Activated CD8-positive, alpha-beta T cell treated with anti-CD3 and anti-CD28 coated beads, Interleukin-2, amount 10 ng/mL, durations not matched to agents 7 days and 5 days (primary cell): ENCODE measurements around the gene MAD1L1. TPM values are rescaled to one million over a fixed set of nuclear protein-coding genes. Genes with fewer than 3 reads are reported as not detected.

Source experiments
- ATAC-seq: fragments of 150-1000 bp; cut with Tn5 transposase; one replicate; pipeline ENCODE4 v1.10.0; 2021; ENCODE audit warnings: moderate library complexity
- CTCF ChIA-PET: fragments of 350-600 bp; sonication (Branson Sonifier 250); formaldehyde crosslinking; loops from one replicate; lab custom pipeline; 2021; ENCODE audit warnings: antibody characterized with exemption; lab: Charles Lee
- POLR2A ChIA-PET: fragments of 350-600 bp; sonication (Branson Sonifier 250); formaldehyde crosslinking; loops from one replicate; lab custom pipeline; 2021; ENCODE audit warnings: antibody characterized with exemption; lab: Charles Lee
- DNase-seq: peaks from one replicate; pipeline ENCODE4 v3.0.0-alpha.2; 2020
- H3K27ac Mint-ChIP-seq: one replicate; pipeline ENCODE4 v1.8.0; 2021; ENCODE audit warnings: mild to moderate bottlenecking, mixed read lengths
- H3K27me3 Mint-ChIP-seq: one replicate; pipeline ENCODE4 v1.8.0; 2021; ENCODE audit warnings: low read depth, mixed read lengths
- H3K36me3 Mint-ChIP-seq: one replicate; pipeline ENCODE4 v1.8.0; 2021; ENCODE audit warnings: low read depth, mixed read lengths
- H3K4me1 Mint-ChIP-seq: one replicate; pipeline ENCODE4 v1.8.0; 2021; ENCODE audit warnings: low read depth, mixed read lengths
- H3K4me3 Mint-ChIP-seq: one replicate; pipeline ENCODE4 v1.8.0; 2021; ENCODE audit warnings: mild to moderate bottlenecking, mixed read lengths
- H3K9me3 Mint-ChIP-seq: one replicate; pipeline ENCODE4 v1.8.0; 2022; ENCODE audit warnings: mixed read lengths; ENCODE audit not compliant: insufficient read depth
- total RNA-seq, 2 experiments: library from RNA; stranded (reverse); gene quantifications; one replicate each; pipeline ENCODE4 v1.2.3, GENCODE V29; 2021

MAD1L1 gene
- total RNA-seq, 2 experiments from 2014 or later = 79.8 to 82.7 TPM

GRCh38 chr7:2233926-2234325, 1.2 kb upstream of the MAD1L1 start:
- no peaks in the 10 kb centered on the region for H3K27me3 Mint-ChIP-seq
- ChIA-PET CTCF (no interaction called here), POLR2A (no interaction called here)
- H3K9me3 Mint-ChIP-seq = no peaks in the 10 kb centered on the region
- DNase-seq (no peak), ATAC-seq (no peak)
- peak overlapping the region; percentile 60 for H3K27ac Mint-ChIP-seq
- peaks cover 37% of the 10 kb centered on the region for H3K4me1 Mint-ChIP-seq
- peaks cover 45% of the 10 kb centered on the region for H3K36me3 Mint-ChIP-seq
- peak overlapping the region; percentile 67 for H3K4me3 Mint-ChIP-seq

- ATAC-seq = peak; percentile 62
- Mint-ChIP-seq H3K9me3 (no peaks in the 10 kb centered on the region), H3K4me3 (peak overlapping the region; percentile 89), H3K27me3 (no peaks in the 10 kb centered on the region), H3K4me1 (peaks cover 37% of the 10 kb centered on the region), H3K27ac (peak overlapping the region; percentile 77), H3K36me3 (peaks cover 38% of the 10 kb centered on the region)
- POLR2A ChIA-PET = interaction anchor here (0.6 to 2.9 kb wide), 4 partner anchors 10 to 662 kb away, joined by 3 to 15 read pairs (median 3); partner anchors contain the start of genes EIF3B, MRM2 and NUDT1
- CTCF ChIA-PET = interaction anchor here (0.8 to 1.9 kb wide), 3 partner anchors 9 to 171 kb away, joined by 3 to 11 read pairs (median 4); partner anchors contain the start of genes MRM2 and NUDT1
- peak; percentile 40 for DNase-seq
These were observed 566 bp downstream of the MAD1L1 start for GRCh38 chr7:2231992-2232765.

GRCh38 chr7:2230882-2231281, 1.9 kb downstream of the MAD1L1 start:
- no peak overlapping the region for H3K27ac Mint-ChIP-seq
- ChIA-PET CTCF (no interaction called here), POLR2A (interaction anchor here (2.9 kb wide), 1 partner anchor 11 kb away, joined by 15 read pairs; the partner anchor contains the start of genes MRM2 and NUDT1)
- DNase-seq = no peak
- H3K36me3 Mint-ChIP-seq = peaks cover 34% of the 10 kb centered on the region
- no peak for ATAC-seq
- H3K9me3 Mint-ChIP-seq = no peaks in the 10 kb centered on the region
- H3K4me3 Mint-ChIP-seq = no peak overlapping the region
- H3K4me1 Mint-ChIP-seq = peaks cover 34% of the 10 kb centered on the region
- H3K27me3 Mint-ChIP-seq = no peaks in the 10 kb centered on the region

- ATAC-seq (no peak), DNase-seq (no peak)
- Mint-ChIP-seq H3K9me3 (no peaks in the 10 kb centered on the region), H3K27me3 (no peaks in the 10 kb centered on the region), H3K4me3 (no peak overlapping the region), H3K4me1 (peaks cover 32% of the 10 kb centered on the region), H3K36me3 (peaks cover 34% of the 10 kb centered on the region), H3K27ac (no peak overlapping the region)
- POLR2A ChIA-PET = no interaction called here
- CTCF ChIA-PET = no interaction called here
These were observed 2.5 kb downstream of the MAD1L1 start for GRCh38 chr7:2230226-2230625.

GRCh38 chr7:2229467-2229866, 3.3 kb downstream of the MAD1L1 start:
- H3K27ac Mint-ChIP-seq = no peak overlapping the region
- no peaks in the 10 kb centered on the region for H3K9me3 Mint-ChIP-seq
- POLR2A ChIA-PET = no interaction called here
- CTCF ChIA-PET = no interaction called here
- ATAC-seq (no peak), DNase-seq (no peak)
- H3K27me3 Mint-ChIP-seq = no peaks in the 10 kb centered on the region
- peaks cover 28% of the 10 kb centered on the region for H3K4me1 Mint-ChIP-seq
- H3K36me3 Mint-ChIP-seq = peaks cover 29% of the 10 kb centered on the region
- H3K4me3 Mint-ChIP-seq = no peak overlapping the region

GRCh38 chr7:2228921-2229320, 3.8 kb downstream of the MAD1L1 start:
- Mint-ChIP-seq H3K9me3 (no peaks in the 10 kb centered on the region), H3K27me3 (no peaks in the 10 kb centered on the region), H3K36me3 (peaks cover 25% of the 10 kb centered on the region), H3K4me1 (peaks cover 27% of the 10 kb centered on the region), H3K4me3 (no peak overlapping the region), H3K27ac (no peak overlapping the region)
- DNase-seq = no peak
- ChIA-PET CTCF (no interaction called here), POLR2A (no interaction called here)
- ATAC-seq = no peak

GRCh38 chr7:2227699-2228098, 5.0 kb downstream of the MAD1L1 start:
- ATAC-seq (no peak), DNase-seq (no peak)
- H3K4me3 Mint-ChIP-seq = no peak overlapping the region
- H3K4me1 Mint-ChIP-seq = peaks cover 19% of the 10 kb centered on the region
- no peak overlapping the region for H3K27ac Mint-ChIP-seq
- H3K9me3 Mint-ChIP-seq = no peaks in the 10 kb centered on the region
- CTCF ChIA-PET = no interaction called here
- POLR2A ChIA-PET = no interaction called here
- no peaks in the 10 kb centered on the region for H3K27me3 Mint-ChIP-seq
- H3K36me3 Mint-ChIP-seq = peaks cover 18% of the 10 kb centered on the region

- Mint-ChIP-seq H3K4me1 (peaks cover 11% of the 10 kb centered on the region), H3K9me3 (no peaks in the 10 kb centered on the region), H3K27me3 (no peaks in the 10 kb centered on the region), H3K27ac (no peak overlapping the region), H3K4me3 (no peak overlapping the region), H3K36me3 (peaks cover 24% of the 10 kb centered on the region)
- no peak for ATAC-seq
- ChIA-PET CTCF (no interaction called here), POLR2A (no interaction called here)
- DNase-seq = no peak
These were observed 6.9 kb downstream of the MAD1L1 start for GRCh38 chr7:2225830-2226229.

- no peaks in the 10 kb centered on the region for H3K27me3 Mint-ChIP-seq
- ChIA-PET POLR2A (no interaction called here), CTCF (no interaction called here)
- DNase-seq (no peak), ATAC-seq (no peak)
- H3K9me3 Mint-ChIP-seq = no peaks in the 10 kb centered on the region
- no peak overlapping the region for H3K4me3 Mint-ChIP-seq
- no peak overlapping the region for H3K27ac Mint-ChIP-seq
- H3K36me3 Mint-ChIP-seq = peaks cover 24% of the 10 kb centered on the region
- peaks cover 7% of the 10 kb centered on the region for H3K4me1 Mint-ChIP-seq
These were observed 7.4 kb downstream of the MAD1L1 start for GRCh38 chr7:2225336-2225735.

- H3K27me3 Mint-ChIP-seq = no peaks in the 10 kb centered on the region
- H3K27ac Mint-ChIP-seq = no peak overlapping the region
- H3K4me1 Mint-ChIP-seq = peaks cover 3% of the 10 kb centered on the region
- H3K4me3 Mint-ChIP-seq = no peak overlapping the region
- POLR2A ChIA-PET = no interaction called here
- no peak for DNase-seq
- CTCF ChIA-PET = no interaction called here
- H3K36me3 Mint-ChIP-seq = peaks cover 21% of the 10 kb centered on the region
- H3K9me3 Mint-ChIP-seq = no peaks in the 10 kb centered on the region
- no peak for ATAC-seq
These were observed 7.8 kb downstream of the MAD1L1 start for GRCh38 chr7:2224934-2225333.

GRCh38 chr7:2224491-2224928, 8.2 kb downstream of the MAD1L1 start:
- H3K4me1 Mint-ChIP-seq = peaks cover 1% of the 10 kb centered on the region
- no peak for ATAC-seq
- ChIA-PET POLR2A (no interaction called here), CTCF (no interaction called here)
- peaks cover 19% of the 10 kb centered on the region for H3K36me3 Mint-ChIP-seq
- no peaks in the 10 kb centered on the region for H3K9me3 Mint-ChIP-seq
- H3K27me3 Mint-ChIP-seq = no peaks in the 10 kb centered on the region
- no peak overlapping the region for H3K27ac Mint-ChIP-seq
- no peak overlapping the region for H3K4me3 Mint-ChIP-seq
- DNase-seq = no peak

GRCh38 chr7:2223321-2223720, 9.4 kb downstream of the MAD1L1 start:
- Mint-ChIP-seq H3K4me1 (no peaks in the 10 kb centered on the region), H3K27ac (no peak overlapping the region), H3K36me3 (peaks cover 20% of the 10 kb centered on the region), H3K9me3 (no peaks in the 10 kb centered on the region), H3K27me3 (no peaks in the 10 kb centered on the region), H3K4me3 (no peak overlapping the region)
- DNase-seq (no peak), ATAC-seq (no peak)
- CTCF ChIA-PET = interaction anchor here (1.1 kb wide), 1 partner anchor 124 kb away, joined by 3 read pairs; no protein-coding TSS in a partner anchor
- POLR2A ChIA-PET = no interaction called here
